Activated CD4-positive, CD25-positive, alpha-beta regulatory T cell treated with anti-CD3 and anti-CD28 coated beads, Interleukin-2, amount 50 U/mL, for 16 hours (primary cell): Measurements from ENCODE around the gene UBN2.

ENCODE experiments used
- DNase-seq: peaks from one replicate; pipeline ENCODE4 v3.0.0-alpha.2; 2020; ENCODE audit warnings: low read depth, low spot score

UBN2 gene

GRCh38 chr7:139231513-139232376 is 708 bp downstream of the UBN2 start:
- DNase-seq: no peak

GRCh38 chr7:139232377-139232717 is 1.3 kb downstream of the UBN2 start:
- no peak for DNase-seq

GRCh38 chr7:139232904-139233303 is 1.9 kb downstream of the UBN2 start:
- no peak for DNase-seq

GRCh38 chr7:139241258-139241657 is 10.2 kb downstream of the UBN2 start:
- no peak for DNase-seq

GRCh38 chr7:139242741-139243281 is 11.8 kb downstream of the UBN2 start:
- no peak for DNase-seq

GRCh38 chr7:139245401-139245800 is 14.4 kb downstream of the UBN2 start:
- no peak for DNase-seq

GRCh38 chr7:139246494-139246893 is 15.5 kb downstream of the UBN2 start:
- no peak for DNase-seq

GRCh38 chr7:139246905-139247304 is 15.9 kb downstream of the UBN2 start:
- no peak for DNase-seq

- no peak for DNase-seq
These were observed 18.3 kb downstream of the UBN2 start for GRCh38 chr7:139249179-139249810.

GRCh38 chr7:139252451-139252850 is 21.4 kb downstream of the UBN2 start:
- no peak for DNase-seq

GRCh38 chr7:139254281-139254680 is 23.2 kb downstream of the UBN2 start:
- DNase-seq: no peak

GRCh38 chr7:139254728-139255127 is 23.7 kb downstream of the UBN2 start:
- no peak for DNase-seq

GRCh38 chr7:139255290-139255689 is 24.3 kb downstream of the UBN2 start:
- DNase-seq: no peak

GRCh38 chr7:139259142-139259541 is 28.1 kb downstream of the UBN2 start:
- no peak for DNase-seq

GRCh38 chr7:139264220-139264619 is 33.2 kb downstream of the UBN2 start:
- no peak for DNase-seq

GRCh38 chr7:139265673-139266072 is 34.6 kb downstream of the UBN2 start:
- no peak for DNase-seq

GRCh38 chr7:139271718-139272628 is 40.9 kb downstream of the UBN2 start:
- DNase-seq: no peak

- DNase-seq: no peak
These were observed 53.3 kb downstream of the UBN2 start for GRCh38 chr7:139284252-139284896.

GRCh38 chr7:139286144-139286543 is 55.1 kb downstream of the UBN2 start:
- DNase-seq: no peak

GRCh38 chr7:139292821-139293220 is 61.8 kb downstream of the UBN2 start:
- DNase-seq: no peak

GRCh38 chr7:139293534-139293933 is 62.5 kb downstream of the UBN2 start:
- no peak for DNase-seq
